Measurements from ENCODE around the gene RUNX3.

GRCh38 chr1:24972915-24973242 lies 42.8 kb upstream of the RUNX3 start:
- TF ChIP-seq CEBPB (IDR thresholded peaks at IDR 0.05) (no peak), CREB1 (IDR thresholded peaks at IDR 0.05; ENCODE audit: low read depth) (no peak), MAX (IDR thresholded peaks at IDR 0.05) (no peak), TCF12 (IDR thresholded peaks at IDR 0.05; ENCODE audit: low read depth) (no peak), EP300 (IDR thresholded peaks at IDR 0.05; ENCODE audit: borderline replicate concordance) (no peak), TEAD4 (IDR thresholded peaks at IDR 0.05) (no peak), NFIC (IDR thresholded peaks at IDR 0.05) (no peak), REST (IDR thresholded peaks at IDR 0.05; ENCODE audit: low read depth) (no peak), USF1 (IDR thresholded peaks at IDR 0.05) (no peak), YY1 (IDR thresholded peaks at IDR 0.05; ENCODE audit: low read depth) (no peak), EGR1 (IDR thresholded peaks at IDR 0.05) (no peak)
